AG09309 (cell line): Measurements from ENCODE around the gene CD2.
A peak's percentile ranks its signal among the peaks of the same experiment; 100 is the strongest.

Experiments used
- DNase-seq: peaks from one replicate; pipeline ENCODE4 v3.0.0-alpha.2; 2010; ENCODE audit warnings: low read depth
- H3K4me3 ChIP-seq: 2 replicates; pipeline ENCODE4 v1.5.1; 2011; ENCODE audit warnings: mild to moderate bottlenecking, low read depth, low read length, moderate library complexity; ENCODE audit not compliant: control insufficient read depth
- CTCF ChIP-seq: IDR thresholded peaks from 2 replicates; pipeline ENCODE4 v1.5.1; 2011; ENCODE audit warnings: mild to moderate bottlenecking, low read depth, low read length, inconsistent platforms; ENCODE audit not compliant: insufficient read depth, control insufficient read depth; ENCODE audit errors: missing control alignments

Gene CD2

GRCh38 chr1:116777831-116778830 lies 23.9 kb downstream of the CD2 start:
- no peak overlapping the region for H3K4me3 ChIP-seq
- peak; percentile 62 for DNase-seq
- no peak for TF ChIP-seq CTCF

GRCh38 chr1:116781034-116781433 lies 26.8 kb downstream of the CD2 start:
- TF ChIP-seq CTCF = no peak
- H3K4me3 ChIP-seq = no peak overlapping the region
- DNase-seq = no peak

- no peak for DNase-seq
- H3K4me3 ChIP-seq = no peak overlapping the region
- TF ChIP-seq CTCF = no peak
These were observed 30.8 kb downstream of the CD2 start for GRCh38 chr1:116785006-116785405.

DNA sequence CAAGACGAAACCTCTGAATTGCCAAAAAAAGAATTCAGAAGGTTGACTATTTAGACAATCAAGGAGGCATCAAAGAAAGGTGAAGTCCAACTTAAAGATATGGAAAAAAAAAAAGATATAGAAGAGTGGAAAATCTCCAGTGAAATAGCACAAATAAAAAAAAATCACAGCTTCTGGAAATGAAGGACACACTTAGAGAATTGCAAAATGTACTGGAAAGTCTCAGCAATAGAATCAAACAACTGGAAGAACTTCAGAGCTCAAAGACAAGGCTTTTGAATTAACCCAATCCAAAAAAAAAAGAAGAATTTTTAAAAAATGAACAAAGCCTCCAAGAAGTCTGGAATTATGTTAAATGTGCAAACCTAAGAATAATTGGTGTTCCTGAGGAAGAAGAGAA lies 31.8 kb downstream of the CD2 start:
- TF ChIP-seq CTCF = no peak
- DNase-seq = no peak
- no peak overlapping the region for H3K4me3 ChIP-seq

- DNase-seq = no peak
- H3K4me3 ChIP-seq = no peak overlapping the region
- no peak for TF ChIP-seq CTCF
These were observed 37.5 kb downstream of the CD2 start for GRCh38 chr1:116791727-116792126.

GRCh38 chr1:116793357-116793935 lies 39.2 kb downstream of the CD2 start:
- TF ChIP-seq CTCF = no peak
- DNase-seq = no peak

DNA sequence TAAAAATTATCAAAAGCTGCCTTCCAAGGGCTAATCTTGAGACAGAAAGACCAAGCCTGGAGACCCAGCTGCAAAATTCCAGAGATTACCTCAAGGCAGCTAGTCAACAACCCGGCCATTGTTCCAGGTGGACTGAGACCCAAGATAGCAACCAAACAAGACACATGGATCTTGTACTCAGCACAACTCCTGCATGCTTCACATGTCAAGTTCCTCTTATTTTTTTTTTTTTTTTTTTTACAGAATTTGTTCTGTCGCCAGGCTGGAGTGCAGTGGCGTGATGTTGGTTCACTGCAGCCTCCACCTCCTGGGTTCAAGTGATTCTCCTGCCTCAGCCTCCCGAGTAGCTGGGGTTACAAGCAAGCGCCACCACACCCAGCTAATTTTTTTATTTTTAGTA lies 40.1 kb downstream of the CD2 start:
- DNase-seq = no peak
- H3K4me3 ChIP-seq = no peak overlapping the region
- no peak for TF ChIP-seq CTCF

More at GRCh38 chr1:116793357-116793935, 39.2 kb downstream of the CD2 start:
- no peak overlapping the region for H3K4me3 ChIP-seq
